AG08396 (cell line): ENCODE results near the gene ZNF432.

Source experiments
- DNase-seq: peaks from one replicate; pipeline ENCODE4 v3.0.0; 2012; ENCODE audit warnings: low spot score, mixed read lengths

The ZNF432 gene

GRCh38 chr19:52007806-52008557, 40.7 kb downstream of the ZNF432 start, which contains the start of gene ZNF615:
Gene ZNF615, minus strand, starts transcription at chr19:52008211. Its CDS starts 4,500 bp downstream, at chr19:52003711.
- DNase-seq = peak; percentile 88

DNA sequence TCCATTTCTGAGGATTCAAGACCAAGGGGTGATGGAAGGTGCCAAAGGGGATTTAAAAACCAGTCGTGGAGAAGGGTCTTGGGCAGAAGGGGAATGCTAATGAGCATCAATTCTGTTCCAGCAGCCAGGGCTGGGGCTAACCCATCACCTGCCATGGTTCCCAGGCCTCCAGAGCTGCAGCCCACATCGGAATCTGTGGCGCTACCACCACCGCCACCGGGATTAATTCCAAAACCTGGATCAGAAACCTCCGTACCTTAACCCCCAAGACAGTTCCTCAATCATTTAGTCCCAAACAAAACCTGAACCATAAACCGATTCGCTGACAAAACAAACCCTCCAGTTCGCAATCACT, 41.2 kb downstream of the ZNF432 start:
- DNase-seq = peak; percentile 13

DNA sequence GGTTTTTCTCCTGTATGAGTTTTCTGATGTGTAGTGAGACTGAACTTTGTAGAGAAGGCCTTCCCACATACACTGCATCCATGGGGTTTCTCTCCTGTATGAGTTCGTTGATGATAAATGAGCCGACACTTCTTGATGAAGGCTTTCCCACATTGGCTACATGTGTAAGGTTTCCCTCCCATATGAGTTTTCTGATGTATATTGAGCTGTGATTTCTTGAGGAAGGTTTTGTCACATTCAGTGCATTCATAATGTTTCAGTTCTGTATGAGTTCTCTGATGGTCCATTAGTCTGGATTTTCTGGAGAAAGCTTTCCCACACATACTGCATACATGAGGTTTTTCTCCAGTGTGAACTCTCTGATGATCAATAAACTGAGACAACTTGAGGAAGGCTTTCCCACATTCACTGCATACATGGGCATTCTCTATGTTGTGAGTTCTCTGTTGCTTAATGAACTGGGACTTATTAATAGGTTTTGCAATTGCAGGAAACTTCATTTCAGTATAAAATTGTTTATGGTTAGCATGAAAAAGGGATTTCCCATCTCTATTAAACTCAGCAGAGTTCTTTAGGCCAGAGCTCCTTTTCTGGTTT, 54.5 kb downstream of the ZNF432 start:
- no peak for DNase-seq

GRCh38 chr19:51993422-51993821, 55.2 kb downstream of the ZNF432 start:
- no peak for DNase-seq

- DNase-seq = peak; percentile 85
These were observed 62.0 kb downstream of the ZNF432 start, which contains the start of gene ZNF350 for GRCh38 chr19:51986309-51987291. Gene ZNF350, minus strand, starts transcription at chr19:51986840. Its CDS starts 12,480 bp downstream, at chr19:51974360.

DNA sequence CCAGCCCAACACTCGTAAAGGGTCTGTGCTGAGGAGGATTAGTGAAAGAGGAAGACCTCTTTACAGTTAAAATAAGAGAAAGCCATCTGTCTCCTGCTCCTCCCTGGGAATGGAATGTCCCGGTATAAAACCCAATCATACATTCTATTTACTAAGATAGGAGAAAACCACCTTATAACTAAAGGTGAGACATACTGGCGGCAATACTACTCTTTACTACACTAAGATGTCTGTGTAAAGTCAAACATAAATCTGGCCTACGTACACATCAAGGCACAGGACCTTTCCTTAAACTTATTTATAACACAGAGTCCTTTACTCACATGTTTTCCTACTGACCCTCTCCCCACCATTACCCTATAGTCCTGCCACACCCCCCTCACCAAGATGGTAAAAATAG, 65.3 kb downstream of the ZNF432 start:
- DNase-seq = no peak
